ENCODE data around the gene SPESP1. TPM values are rescaled to one million over a fixed set of nuclear protein-coding genes. Genes with fewer than 3 reads are reported as not detected.
A peak's percentile ranks its signal among the peaks of the same experiment; 100 is the strongest.

SPESP1 gene
- polyA plus RNA-seq, 1 of the 3 experiments (the other 2 are of a cell fraction): not detected

- no peak overlapping the region for H3K4me2 ChIP-seq
- no peaks in the 10 kb centered on the region for H3K36me3 ChIP-seq (replicated peaks in 1 of 2; ENCODE audit: control insufficient read depth in 1 of 2, insufficient read depth in 2 of 2, low read length in 1 of 2)
- no peaks in the 10 kb centered on the region for H3F3A ChIP-seq (replicated peaks; ENCODE audit: insufficient read depth)
- H3K27ac ChIP-seq (ENCODE audit: low read depth in 2 of 2, low read length in 1 of 2): no peak overlapping the region
- H3K4me3 ChIP-seq (ENCODE audit: low read depth in 2 of 2, low read length in 1 of 2): no peak overlapping the region
- no peaks in the 10 kb centered on the region for H3K9me2 ChIP-seq
- CTCF ChIA-PET: interaction anchor here (1.8 to 2.9 kb wide), 3 partner anchors 10 to 96 kb away, joined by 4 to 19 read pairs (median 14); no protein-coding TSS in a partner anchor
- no peaks in the 10 kb centered on the region for H3K79me2 ChIP-seq (ENCODE audit: insufficient read depth)
- no peaks in the 10 kb centered on the region for H3K9me3 ChIP-seq
- no peak overlapping the region for H3K9ac ChIP-seq
- POLR2A ChIA-PET: no interaction called here
- no peaks in the 10 kb centered on the region for H3K4me1 ChIP-seq (ENCODE audit: control insufficient read depth in 1 of 2, insufficient read depth in 2 of 2, low read depth in 1 of 2, low read length in 1 of 2)
- no peak for DNase-seq
- no peak for TF ChIP-seq JUND (IDR thresholded peaks at IDR 0.05)
- TF ChIP-seq, protein P1, sequence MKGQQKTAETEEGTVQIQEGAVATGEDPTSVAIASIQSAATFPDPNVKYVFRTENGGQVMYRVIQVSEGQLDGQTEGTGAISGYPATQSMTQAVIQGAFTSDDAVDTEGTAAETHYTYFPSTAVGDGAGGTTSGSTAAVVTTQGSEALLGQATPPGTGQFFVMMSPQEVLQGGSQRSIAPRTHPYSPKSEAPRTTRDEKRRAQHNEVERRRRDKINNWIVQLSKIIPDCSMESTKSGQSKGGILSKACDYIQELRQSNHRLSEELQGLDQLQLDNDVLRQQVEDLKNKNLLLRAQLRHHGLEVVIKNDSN (IDR thresholded peaks at IDR 0.05; ENCODE audit: borderline replicate concordance, low read depth): peak; percentile 12; the same call in 1 of the 2 replicates
- 29% methylated on average over 2 of the region's 2 CpGs for WGBS (ENCODE audit: low lambda C conversion rate)
- peaks cover 4% of the 10 kb centered on the region; the same call in 1 of the 2 replicates for H3K27me3 ChIP-seq (ENCODE audit: insufficient read depth)
- H2AFZ ChIP-seq (ENCODE audit: low read depth): no peak overlapping the region
- H4K20me1 ChIP-seq (ENCODE audit: insufficient read depth): no peaks in the 10 kb centered on the region
Measured at GRCh38 chr15:68935400-68935937, 5.1 kb downstream of the SPESP1 start.

GRCh38 chr15:68939501-68939900 lies 9.2 kb downstream of the SPESP1 start:
- H3K9me3 ChIP-seq: no peaks in the 10 kb centered on the region
- H3K4me1 ChIP-seq (ENCODE audit: control insufficient read depth in 1 of 2, insufficient read depth in 2 of 2, low read depth in 1 of 2, low read length in 1 of 2): no peaks in the 10 kb centered on the region; a peak in 1 of 4 replicates
- no peak overlapping the region for H3K4me2 ChIP-seq
- no peak overlapping the region for H2AFZ ChIP-seq (ENCODE audit: low read depth)
- no peaks in the 10 kb centered on the region for H3K79me2 ChIP-seq (ENCODE audit: insufficient read depth)
- no peaks in the 10 kb centered on the region for H3K9me2 ChIP-seq
- 6% methylated on average over 1 of the region's 1 CpG for WGBS (ENCODE audit: low lambda C conversion rate)
- no peaks in the 10 kb centered on the region for H3F3A ChIP-seq (replicated peaks; ENCODE audit: insufficient read depth)
- no peak overlapping the region for H3K9ac ChIP-seq
- no peaks in the 10 kb centered on the region for H3K36me3 ChIP-seq (replicated peaks in 1 of 2; ENCODE audit: control insufficient read depth in 1 of 2, insufficient read depth in 2 of 2, low read length in 1 of 2)
- no peaks in the 10 kb centered on the region for H4K20me1 ChIP-seq (ENCODE audit: insufficient read depth)
- peaks cover 4% of the 10 kb centered on the region; the same call in 1 of the 2 replicates for H3K27me3 ChIP-seq (ENCODE audit: insufficient read depth)
- ChIA-PET POLR2A (no interaction called here), CTCF (interaction anchor here (0.8 to 5.0 kb wide), 2 partner anchors 14 to 385 kb away, joined by 3 to 32 read pairs; no protein-coding TSS in a partner anchor)
- H3K27ac ChIP-seq (ENCODE audit: low read depth in 2 of 2, low read length in 1 of 2): no peak overlapping the region
- no peak for TF ChIP-seq SMC3 (IDR thresholded peaks at IDR 0.05; ENCODE audit: low read depth, low read length)
- TF ChIP-seq RAD21 (IDR thresholded peaks at IDR 0.05; ENCODE audit: low read length): no peak
- TF ChIP-seq, protein P2, sequence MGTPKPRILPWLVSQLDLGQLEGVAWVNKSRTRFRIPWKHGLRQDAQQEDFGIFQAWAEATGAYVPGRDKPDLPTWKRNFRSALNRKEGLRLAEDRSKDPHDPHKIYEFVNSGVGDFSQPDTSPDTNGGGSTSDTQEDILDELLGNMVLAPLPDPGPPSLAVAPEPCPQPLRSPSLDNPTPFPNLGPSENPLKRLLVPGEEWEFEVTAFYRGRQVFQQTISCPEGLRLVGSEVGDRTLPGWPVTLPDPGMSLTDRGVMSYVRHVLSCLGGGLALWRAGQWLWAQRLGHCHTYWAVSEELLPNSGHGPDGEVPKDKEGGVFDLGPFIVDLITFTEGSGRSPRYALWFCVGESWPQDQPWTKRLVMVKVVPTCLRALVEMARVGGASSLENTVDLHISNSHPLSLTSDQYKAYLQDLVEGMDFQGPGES (IDR thresholded peaks at IDR 0.05; ENCODE audit: low read depth, low read length): no peak
- no peak for TF ChIP-seq SIN3A (IDR thresholded peaks at IDR 0.05; ENCODE audit: borderline replicate concordance, low read depth, low read length)
- TF ChIP-seq CHD2 (IDR thresholded peaks at IDR 0.05; ENCODE audit: low read length, partially characterized antibody): no peak
- TF ChIP-seq CTCF (IDR thresholded peaks at IDR 0.05): no peak
- TF ChIP-seq NRF1 (IDR thresholded peaks at IDR 0.05; ENCODE audit: low read depth, low read length): no peak
- TF ChIP-seq NFIC (IDR thresholded peaks at IDR 0.05; ENCODE audit: borderline replicate concordance): no peak
- no peak for TF ChIP-seq FOSL2 (IDR thresholded peaks at IDR 0.05; ENCODE audit: borderline replicate concordance, low read depth)
- no peak for TF ChIP-seq MEF2A (IDR thresholded peaks at IDR 0.05; ENCODE audit: borderline replicate concordance, low read depth)
- no peak for DNase-seq
- H3K4me3 ChIP-seq (ENCODE audit: low read depth in 2 of 2, low read length in 1 of 2): no peak overlapping the region
